HG02852 (cell line): ENCODE results near the gene METTL6.
"Not testable (repeated sequence)": the region's sequence is repeated elsewhere in the genome, so short reads cannot be mapped to it uniquely, and the experiment has no call there.

ENCODE experiments used
- ATAC-seq: cut with Tn5 transposase; IDR thresholded peaks from one replicate; pipeline ENCODE4 v1.9.1; 2021; ENCODE audit warnings: mild to moderate bottlenecking, moderate library complexity; ENCODE audit not compliant: unreplicated experiment

METTL6 gene

GRCh38 chr3:15375461-15376000, 51.8 kb downstream of the METTL6 start:
- no peak for ATAC-seq

- no peak for ATAC-seq
These were observed 54.4 kb downstream of the METTL6 start for GRCh38 chr3:15372918-15373317.

GRCh38 chr3:15368561-15369135, 58.7 kb downstream of the METTL6 start:
- ATAC-seq = no peak

- no peak for ATAC-seq
These were observed 60.3 kb downstream of the METTL6 start for GRCh38 chr3:15367059-15367458.

GRCh38 chr3:15364078-15364477, 63.3 kb downstream of the METTL6 start:
- not testable (repeated sequence) for ATAC-seq

GRCh38 chr3:15361494-15362214, 65.7 kb downstream of the METTL6 start:
- ATAC-seq = peak; percentile 76

GRCh38 chr3:15360788-15361493, 66.4 kb downstream of the METTL6 start:
- ATAC-seq = no peak
